Amygdala (tissue), 56 donors: ENCODE results near the gene SLC43A2.
"Not testable (repeated sequence)": the region's sequence is repeated elsewhere in the genome, so short reads cannot be mapped to it uniquely, and the experiment has no call there.

Experiments used
- DNase-seq, 56 donors: peaks; one replicate each; lab custom pipeline; 2025; lab: John Stamatoyannopoulos, UW

SLC43A2 gene

GRCh38 chr17:1568950-1569810 lies 59.5 kb downstream of the SLC43A2 start:
- DNase-seq, result no peak

- no peak for DNase-seq
Observed at GRCh38 chr17:1566505-1567199, 62.0 kb downstream of the SLC43A2 start.

- no peak for DNase-seq
Observed at GRCh38 chr17:1565877-1566276, 62.8 kb downstream of the SLC43A2 start.

DNA sequence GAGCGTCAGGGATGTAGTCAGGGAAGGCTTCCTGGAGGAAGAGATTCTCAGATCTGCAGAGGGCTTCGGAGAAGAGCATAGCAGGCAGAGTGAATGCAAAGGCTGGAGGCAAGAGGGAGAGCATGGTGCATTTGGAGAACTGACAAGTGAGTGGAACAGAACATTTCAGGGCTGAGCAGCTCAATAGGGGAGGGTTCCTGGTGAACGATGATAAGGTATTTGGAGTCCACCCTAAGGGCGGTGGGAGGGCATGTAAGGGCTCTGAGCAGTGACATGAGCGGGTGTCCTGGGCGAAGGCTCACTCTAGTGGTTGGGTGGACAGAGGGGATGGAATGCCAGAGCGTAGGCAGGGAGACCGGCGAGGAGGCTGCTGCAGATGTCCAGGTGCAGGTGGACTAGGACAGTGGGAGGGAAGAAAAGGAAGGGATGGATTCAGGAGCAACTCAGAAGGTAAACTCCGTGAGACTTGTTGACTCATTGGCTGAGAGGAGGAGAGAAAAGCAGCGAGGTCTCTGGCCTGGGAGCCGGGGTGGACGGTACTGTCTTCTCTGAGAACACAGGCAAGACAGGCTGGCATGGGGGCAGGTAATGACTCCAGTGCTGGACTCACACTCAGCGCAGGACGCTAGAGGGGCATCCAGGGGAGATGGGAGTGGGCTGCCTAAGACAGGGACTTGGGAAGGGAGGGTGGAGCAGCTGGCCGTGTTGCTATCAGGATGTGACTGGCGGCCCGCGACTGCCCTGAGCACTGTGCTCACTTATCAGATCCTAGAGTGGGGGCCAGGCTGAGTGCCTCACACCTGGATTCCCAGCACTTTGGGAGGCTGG lies 64.6 kb downstream of the SLC43A2 start:
- DNase-seq, result no peak

- DNase-seq, result not testable (repeated sequence)
Observed at GRCh38 chr17:1563471-1563785, 65.2 kb downstream of the SLC43A2 start.

DNA sequence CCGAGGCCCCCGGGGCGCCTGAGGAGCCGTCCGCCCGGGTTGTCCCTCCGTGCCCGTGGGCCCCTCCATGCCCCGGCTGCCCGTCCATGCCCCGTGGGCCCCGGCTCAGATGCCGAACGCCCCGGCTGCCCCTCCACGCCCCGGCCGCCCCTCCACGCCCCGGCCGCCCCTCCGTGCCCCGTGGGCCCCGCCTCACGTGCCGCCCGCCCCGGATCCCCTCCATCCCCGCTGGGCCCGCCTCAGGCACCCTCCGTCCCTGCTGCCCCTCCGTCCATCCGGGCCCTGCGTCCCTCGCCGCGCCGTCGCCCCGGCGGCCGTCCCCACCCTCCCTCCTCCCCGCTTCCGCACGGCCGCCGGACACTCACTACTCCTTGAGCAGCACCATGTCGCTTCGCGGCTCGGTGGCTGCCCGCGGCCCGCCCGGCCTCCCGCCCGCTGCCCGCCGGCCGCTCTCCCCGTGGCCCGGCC lies 66.4 kb downstream of the SLC43A2 start:
- peak in 7 of 56 donors; percentile 52 to 72 (median 63) for DNase-seq

- peak in 3 of 56 donors; percentile 23 to 25 (median 24) for DNase-seq
Observed at GRCh38 chr17:1561420-1562175, 67.0 kb downstream of the SLC43A2 start.

DNA sequence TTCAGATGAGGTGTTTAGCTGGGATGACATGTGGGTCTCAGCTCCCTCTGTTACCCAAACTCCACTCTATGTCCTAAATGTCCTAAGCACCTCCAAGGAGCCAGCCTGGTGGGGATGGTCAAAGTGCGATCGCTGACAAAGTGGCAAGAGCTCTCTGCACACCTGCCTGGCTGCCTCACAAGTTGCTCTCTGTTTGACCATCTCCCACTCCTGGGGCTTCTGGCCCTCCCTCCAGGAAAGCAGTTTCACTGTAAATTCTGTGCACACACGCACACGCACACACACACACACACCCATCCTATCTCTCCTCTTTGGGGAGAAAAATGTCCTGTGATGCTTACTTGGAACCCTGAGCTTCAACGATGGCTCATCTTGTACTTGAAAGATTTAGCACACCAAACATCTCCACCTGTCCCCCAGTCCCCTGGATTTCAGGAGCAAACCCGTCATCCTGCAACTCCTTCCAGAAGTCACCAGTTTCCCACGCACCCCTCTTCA lies 67.7 kb downstream of the SLC43A2 start:
- no peak for DNase-seq

GRCh38 chr17:1560101-1560857 lies 68.4 kb downstream of the SLC43A2 start:
- no peak for DNase-seq

GRCh38 chr17:1559047-1560043 lies 69.3 kb downstream of the SLC43A2 start:
- DNase-seq, result no peak

DNA sequence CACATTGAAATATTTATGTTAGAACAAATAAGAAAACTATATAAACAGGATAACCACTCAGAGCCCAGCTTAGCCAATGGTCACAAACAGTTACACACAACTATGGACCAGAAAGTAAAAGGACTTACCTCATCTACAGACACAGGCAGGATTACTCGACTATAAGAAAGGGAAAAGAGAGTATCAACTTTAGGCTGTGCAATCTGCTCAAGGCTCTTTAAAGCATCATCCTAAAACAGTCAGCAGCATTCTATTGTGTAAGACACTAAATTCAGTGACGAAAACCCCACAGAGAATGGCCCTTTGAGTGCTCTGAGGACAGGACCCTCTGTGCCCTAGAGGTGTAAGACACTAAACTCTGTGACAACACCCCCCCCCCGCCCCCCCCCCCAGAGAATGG lies 70.2 kb downstream of the SLC43A2 start:
- no peak for DNase-seq

DNA sequence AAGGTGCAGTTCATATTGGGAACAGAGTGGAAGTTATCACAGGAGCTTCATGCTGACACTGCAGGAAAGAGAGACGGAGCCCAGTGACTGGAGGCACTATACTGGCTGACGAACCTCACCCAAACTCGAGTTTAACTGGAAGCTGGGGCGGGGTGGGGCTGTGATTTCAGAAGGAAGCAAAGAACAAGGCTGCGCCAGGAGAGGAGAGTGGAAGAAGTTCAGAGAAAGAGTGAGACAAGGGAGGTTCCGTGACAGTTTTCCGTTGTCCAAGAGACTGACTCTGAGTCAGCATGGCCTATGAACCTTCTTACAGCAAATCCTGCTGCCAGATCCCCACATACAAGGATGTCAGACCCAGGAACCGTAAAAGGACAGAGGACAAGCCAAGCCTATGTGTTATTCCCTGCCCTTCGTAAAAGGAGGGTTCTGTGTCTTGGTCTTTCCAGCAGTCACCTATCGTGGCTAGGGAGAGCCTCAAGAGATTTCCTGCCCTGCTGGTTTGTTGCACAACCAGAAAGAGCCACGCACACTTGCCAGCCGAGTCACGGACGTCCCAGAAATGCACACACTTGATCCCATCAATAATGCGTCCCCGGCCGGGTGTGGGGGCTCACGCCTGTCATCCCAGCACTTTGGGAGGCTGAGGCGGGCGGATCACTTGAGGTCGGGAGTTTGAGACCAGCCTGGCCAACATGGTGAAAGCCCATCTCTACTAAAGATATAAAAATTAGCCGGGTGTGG lies 71.1 kb downstream of the SLC43A2 start:
- no peak for DNase-seq

DNA sequence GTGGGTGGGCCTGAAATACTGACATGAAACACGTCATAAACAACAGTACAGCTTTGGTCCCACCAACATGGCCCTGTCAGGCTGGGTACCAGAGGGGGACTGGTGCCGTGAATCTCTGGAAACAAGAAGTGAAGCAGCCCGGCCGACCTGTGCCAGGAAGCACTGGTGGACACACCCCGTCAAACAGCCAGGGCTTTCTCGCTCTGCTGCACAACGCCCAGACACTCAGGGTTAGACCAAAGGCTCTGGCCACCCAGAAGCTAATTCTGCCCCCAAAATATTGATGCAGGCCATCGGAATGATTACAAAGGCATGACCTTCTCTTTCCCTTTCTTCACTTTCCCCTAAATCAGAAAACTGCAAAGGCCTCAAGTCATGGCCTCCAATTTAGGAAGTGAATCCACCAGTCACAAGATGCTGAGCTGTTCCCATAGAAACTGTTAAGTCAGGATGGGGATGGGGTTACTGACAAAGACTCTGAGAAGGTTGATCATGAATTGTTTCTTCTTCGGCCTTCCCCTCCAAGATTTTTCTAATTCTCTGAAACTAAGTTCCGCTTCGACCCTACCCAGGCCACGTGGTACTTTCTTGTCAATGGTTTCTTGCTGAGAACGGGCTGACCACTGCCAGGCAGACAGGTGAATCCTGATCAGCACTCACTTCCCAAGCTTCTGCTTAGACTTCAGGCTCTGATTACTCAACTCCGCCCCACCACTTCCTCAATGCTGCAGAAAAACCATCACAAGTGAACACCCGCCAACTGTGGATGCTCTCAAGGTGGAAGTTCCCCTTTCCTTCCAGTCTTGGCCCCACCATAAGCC lies 72.8 kb downstream of the SLC43A2 start:
- peak in 7 of 56 donors; percentile 9 to 54 (median 40) for DNase-seq

GRCh38 chr17:1554751-1555540 lies 73.7 kb downstream of the SLC43A2 start:
- DNase-seq, result no peak
